B cell (primary cell): ENCODE data around the gene ADAMTS16.

Source experiments
- EZH2 ChIP-seq: IDR thresholded peaks from 2 replicates; pipeline ENCODE4 v1.6.1; 2012; ENCODE audit warnings: borderline replicate concordance, low read depth, mild to moderate bottlenecking, moderate library complexity, low read length; ENCODE audit not compliant: insufficient read depth, poor library complexity, severe bottlenecking
- TF ChIP-seq, protein P1 (sequence below): fragments of 200-600 bp; IDR thresholded peaks from one replicate; pipeline ENCODE4 v1.8.0; 2022; ENCODE audit warnings: antibody characterized with exemption, mild to moderate bottlenecking

DNA sequence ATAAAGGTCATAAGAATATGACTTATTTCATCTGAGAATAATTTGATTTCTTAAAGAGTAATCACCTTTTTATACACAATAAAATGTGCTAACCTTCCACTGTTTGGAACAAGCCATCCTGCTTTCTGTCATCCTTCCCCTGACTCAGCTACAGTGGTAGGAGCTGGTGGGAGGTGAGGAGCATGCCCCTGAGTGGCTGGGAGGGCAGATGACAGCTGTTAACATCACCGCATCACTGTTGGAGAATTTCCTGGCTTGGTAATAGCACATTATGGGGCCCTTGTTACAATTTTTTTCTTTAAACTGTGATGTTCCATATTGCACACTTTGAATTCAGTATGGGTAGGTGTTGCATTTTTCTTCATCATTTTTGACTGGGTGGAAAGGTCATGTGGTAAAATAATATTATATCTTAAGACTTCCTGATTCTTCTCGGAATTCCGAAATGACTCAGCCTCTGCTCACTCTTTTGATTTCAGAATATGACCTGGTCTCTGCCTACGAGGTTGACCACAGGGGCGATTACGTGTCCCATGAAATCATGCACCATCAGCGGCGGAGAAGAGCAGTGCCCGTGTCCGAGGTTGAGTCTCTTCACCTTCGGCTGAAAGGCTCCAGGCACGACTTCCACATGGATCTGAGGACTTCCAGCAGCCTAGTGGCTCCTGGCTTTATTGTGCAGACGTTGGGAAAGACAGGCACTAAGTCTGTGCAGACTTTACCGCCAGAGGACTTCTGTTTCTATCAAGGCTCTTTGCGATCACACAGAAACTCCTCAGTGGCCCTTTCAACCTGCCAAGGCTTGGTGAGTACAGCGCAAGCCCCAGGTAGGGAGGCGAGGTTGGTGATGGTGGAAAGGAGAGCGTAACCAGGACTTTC is 5.8 kb downstream of the ADAMTS16 start:
- TF ChIP-seq, protein P1, sequence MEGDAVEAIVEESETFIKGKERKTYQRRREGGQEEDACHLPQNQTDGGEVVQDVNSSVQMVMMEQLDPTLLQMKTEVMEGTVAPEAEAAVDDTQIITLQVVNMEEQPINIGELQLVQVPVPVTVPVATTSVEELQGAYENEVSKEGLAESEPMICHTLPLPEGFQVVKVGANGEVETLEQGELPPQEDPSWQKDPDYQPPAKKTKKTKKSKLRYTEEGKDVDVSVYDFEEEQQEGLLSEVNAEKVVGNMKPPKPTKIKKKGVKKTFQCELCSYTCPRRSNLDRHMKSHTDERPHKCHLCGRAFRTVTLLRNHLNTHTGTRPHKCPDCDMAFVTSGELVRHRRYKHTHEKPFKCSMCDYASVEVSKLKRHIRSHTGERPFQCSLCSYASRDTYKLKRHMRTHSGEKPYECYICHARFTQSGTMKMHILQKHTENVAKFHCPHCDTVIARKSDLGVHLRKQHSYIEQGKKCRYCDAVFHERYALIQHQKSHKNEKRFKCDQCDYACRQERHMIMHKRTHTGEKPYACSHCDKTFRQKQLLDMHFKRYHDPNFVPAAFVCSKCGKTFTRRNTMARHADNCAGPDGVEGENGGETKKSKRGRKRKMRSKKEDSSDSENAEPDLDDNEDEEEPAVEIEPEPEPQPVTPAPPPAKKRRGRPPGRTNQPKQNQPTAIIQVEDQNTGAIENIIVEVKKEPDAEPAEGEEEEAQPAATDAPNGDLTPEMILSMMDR = no peak
- no peak for TF ChIP-seq EZH2
